C4-2B (cell line): Measurements from ENCODE around the gene PIAS1.

Experiments
- H3K27ac ChIP-seq: fragments of 450-650 bp; 2 replicates; pipeline ENCODE4 v1.5.1; 2017
- ZFX ChIP-seq: fragments of 450-650 bp; IDR thresholded peaks from 2 replicates; pipeline ENCODE4 v1.6.1; 2017
- TF ChIP-seq, protein P1 (sequence below): fragments of 450-650 bp; conservative IDR thresholded peaks from 2 replicates; pipeline ENCODE4 v1.5.1; 2017; ENCODE audit warnings: mild to moderate bottlenecking

PIAS1 gene

DNA sequence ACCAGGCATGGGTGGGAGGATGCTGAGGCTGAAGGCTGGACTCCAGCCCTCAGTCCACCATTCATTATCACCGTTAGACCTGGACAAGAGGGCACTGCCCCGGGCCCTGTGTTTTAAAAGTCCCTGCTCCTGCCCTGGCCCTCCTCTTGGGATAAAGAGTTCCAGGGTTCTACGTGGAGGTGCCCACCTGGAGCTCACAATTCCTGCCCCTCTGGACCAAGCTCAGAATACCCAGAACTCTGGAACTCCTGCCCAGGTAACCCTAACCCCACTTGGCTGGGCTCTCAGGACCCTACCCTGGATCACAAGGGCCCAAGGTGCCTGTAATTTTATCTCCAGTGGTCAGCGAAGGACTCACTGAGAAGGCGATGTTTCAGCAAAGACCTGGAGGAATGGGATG, 149.8 kb downstream of the PIAS1 start:
- no peak for TF ChIP-seq ZFX
- TF ChIP-seq, protein P1, sequence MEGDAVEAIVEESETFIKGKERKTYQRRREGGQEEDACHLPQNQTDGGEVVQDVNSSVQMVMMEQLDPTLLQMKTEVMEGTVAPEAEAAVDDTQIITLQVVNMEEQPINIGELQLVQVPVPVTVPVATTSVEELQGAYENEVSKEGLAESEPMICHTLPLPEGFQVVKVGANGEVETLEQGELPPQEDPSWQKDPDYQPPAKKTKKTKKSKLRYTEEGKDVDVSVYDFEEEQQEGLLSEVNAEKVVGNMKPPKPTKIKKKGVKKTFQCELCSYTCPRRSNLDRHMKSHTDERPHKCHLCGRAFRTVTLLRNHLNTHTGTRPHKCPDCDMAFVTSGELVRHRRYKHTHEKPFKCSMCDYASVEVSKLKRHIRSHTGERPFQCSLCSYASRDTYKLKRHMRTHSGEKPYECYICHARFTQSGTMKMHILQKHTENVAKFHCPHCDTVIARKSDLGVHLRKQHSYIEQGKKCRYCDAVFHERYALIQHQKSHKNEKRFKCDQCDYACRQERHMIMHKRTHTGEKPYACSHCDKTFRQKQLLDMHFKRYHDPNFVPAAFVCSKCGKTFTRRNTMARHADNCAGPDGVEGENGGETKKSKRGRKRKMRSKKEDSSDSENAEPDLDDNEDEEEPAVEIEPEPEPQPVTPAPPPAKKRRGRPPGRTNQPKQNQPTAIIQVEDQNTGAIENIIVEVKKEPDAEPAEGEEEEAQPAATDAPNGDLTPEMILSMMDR: no peak
- peak overlapping the region; percentile 83; the same call in 1 of the 2 replicates for H3K27ac ChIP-seq

DNA sequence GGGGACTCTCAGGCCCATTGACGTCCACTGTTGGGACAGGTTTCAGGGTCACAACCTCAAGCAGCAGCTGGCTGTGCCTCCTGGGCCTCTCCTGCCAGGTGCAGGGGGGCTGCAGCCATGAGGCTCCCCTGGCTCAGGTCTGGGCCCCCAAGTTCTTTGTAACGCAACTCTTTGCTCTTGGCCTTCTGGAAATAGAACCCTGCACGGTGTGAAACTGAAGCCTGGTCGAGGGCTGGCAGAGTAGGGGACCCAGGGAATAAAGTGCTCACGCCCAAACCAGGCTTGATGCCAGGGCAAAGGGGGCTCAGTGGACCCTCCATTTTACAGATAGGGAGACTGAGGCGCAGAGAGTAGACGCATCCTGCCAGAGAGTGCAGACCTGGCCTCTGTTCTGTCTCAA, 150.2 kb downstream of the PIAS1 start:
- TF ChIP-seq ZFX: no peak
- TF ChIP-seq, protein P1: no peak
- H3K27ac ChIP-seq: peak overlapping the region; percentile 83

GRCh38 chr15:68204776-68205557, 150.9 kb downstream of the PIAS1 start, which contains the start of gene CALML4:
CALML4 (minus strand) TSS chr15:68205332; CDS start chr15:68205247, 85 bp downstream.
- TF ChIP-seq, protein P1: no peak
- no peak for TF ChIP-seq ZFX

DNA sequence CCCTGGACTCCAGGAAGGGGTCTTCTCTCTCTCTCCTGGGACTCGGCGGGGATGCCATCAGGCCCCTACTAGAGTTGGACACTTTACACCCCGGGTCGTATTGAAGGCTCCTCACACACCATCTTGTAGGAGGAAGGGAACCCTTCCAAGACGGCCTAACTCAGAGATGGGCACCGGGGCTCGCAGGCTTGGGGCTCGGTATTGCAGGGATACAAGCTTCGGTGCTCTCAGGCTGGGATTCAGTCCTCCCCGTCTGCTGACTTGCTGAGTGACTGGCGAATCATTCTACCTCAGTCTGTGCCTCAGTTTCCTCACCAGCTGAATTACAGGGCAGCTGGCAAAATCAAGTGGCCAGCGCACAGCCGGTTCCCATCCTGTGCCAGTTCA, 151.4 kb downstream of the PIAS1 start:
- H3K27ac ChIP-seq: peak overlapping the region; percentile 83
- TF ChIP-seq, protein P1: no peak
- no peak for TF ChIP-seq ZFX

More at GRCh38 chr15:68204776-68205557, 150.9 kb downstream of the PIAS1 start, which contains the start of gene CALML4:
- H3K27ac ChIP-seq: peak within 1 kb of the TSS; percentile 83

DNA sequence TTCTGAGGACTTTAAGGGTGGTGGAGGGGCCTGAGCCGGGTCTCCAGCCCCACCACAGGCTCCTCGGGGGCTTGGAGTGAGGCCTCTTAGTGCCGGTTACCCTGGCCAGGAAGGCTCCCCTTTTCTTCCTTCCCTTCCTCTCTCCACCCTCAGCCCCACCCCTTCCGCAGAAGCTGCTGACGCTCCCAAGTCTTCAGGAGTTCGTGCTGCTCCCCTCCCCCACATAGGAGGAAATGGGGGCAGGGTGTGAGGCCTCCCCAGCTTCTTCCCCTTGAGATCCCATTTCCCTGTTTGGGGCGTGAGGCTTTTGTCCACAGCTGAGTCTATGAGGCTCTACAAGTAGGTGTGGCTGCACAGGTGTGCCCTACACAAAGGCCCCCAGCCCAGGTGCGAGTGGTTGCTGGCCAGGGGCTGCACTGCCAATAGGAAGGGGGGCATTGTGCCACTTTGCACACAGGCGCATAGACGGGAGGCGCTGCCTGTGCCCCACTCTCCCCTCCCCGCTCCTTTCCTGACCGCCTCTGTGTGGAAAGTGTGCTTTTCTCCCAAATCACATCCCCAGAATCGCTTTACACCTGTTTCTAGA, 151.9 kb downstream of the PIAS1 start:
- peak overlapping the region; percentile 83 for H3K27ac ChIP-seq
- no peak for TF ChIP-seq ZFX
- TF ChIP-seq, protein P1: no peak

GRCh38 chr15:68206711-68207151, 152.6 kb downstream of the PIAS1 start:
- TF ChIP-seq ZFX: no peak
- TF ChIP-seq, protein P1: no peak
- H3K27ac ChIP-seq: peak overlapping the region; percentile 83
